H9 (cell line): Measurements from ENCODE around the gene TEX2. TPM values are rescaled to one million over a fixed set of nuclear protein-coding genes. Genes with fewer than 3 reads are reported as not detected.

ENCODE experiments used
- DNase-seq: peaks from one replicate; pipeline ENCODE4 v3.0.0-alpha.2; 2017
- H2AFZ ChIP-seq: one replicate; pipeline ENCODE4 v1.6.1; 2013; ENCODE audit warnings: mild to moderate bottlenecking, low read length, control low read depth, moderate library complexity
- H2AK5ac ChIP-seq: 2 replicates; pipeline ENCODE4 v1.6.1; 2013; ENCODE audit warnings: low read length, control low read depth, mixed read lengths; ENCODE audit not compliant: insufficient read length
- H2BK120ac ChIP-seq: one replicate; pipeline ENCODE4 v1.6.1; 2013; ENCODE audit warnings: low read depth, mild to moderate bottlenecking, low read length, control low read depth, inconsistent platforms; ENCODE audit not compliant: poor library complexity, severe bottlenecking
- H2BK12ac ChIP-seq: 2 replicates; pipeline ENCODE4 v1.6.1; 2013; ENCODE audit warnings: low read length, control low read depth, mixed read lengths, low read depth; ENCODE audit not compliant: insufficient read length
- H2BK15ac ChIP-seq: 2 replicates; pipeline ENCODE4 v1.6.1; 2013; ENCODE audit warnings: low read depth, low read length, control low read depth
- H2BK20ac ChIP-seq: one replicate; pipeline ENCODE4 v1.6.1; 2013; ENCODE audit warnings: low read depth, mild to moderate bottlenecking, low read length, control low read depth, inconsistent platforms; ENCODE audit not compliant: poor library complexity, severe bottlenecking
- H2BK5ac ChIP-seq: 2 replicates; pipeline ENCODE4 v1.6.1; 2013; ENCODE audit warnings: low read length, control low read depth, mixed read lengths; ENCODE audit not compliant: insufficient read length
- H3K14ac ChIP-seq: 2 replicates; pipeline ENCODE4 v1.6.1; 2013; ENCODE audit warnings: low read length, control low read depth; ENCODE audit not compliant: insufficient read depth
- H3K18ac ChIP-seq: 2 replicates; pipeline ENCODE4 v1.6.1; 2013; ENCODE audit warnings: low read depth, mild to moderate bottlenecking, mixed read lengths, low read length, control low read depth; ENCODE audit not compliant: insufficient read length
- H3K23ac ChIP-seq: 2 replicates; pipeline ENCODE4 v1.6.1; 2013; ENCODE audit warnings: low read length, control low read depth, mixed read lengths, low read depth; ENCODE audit not compliant: insufficient read length
- H3K23me2 ChIP-seq: 2 replicates; pipeline ENCODE4 v1.6.1; 2013; ENCODE audit warnings: low read depth, mild to moderate bottlenecking, mixed read lengths, low read length, control low read depth; ENCODE audit not compliant: insufficient read length, poor library complexity, severe bottlenecking
- H3K27ac ChIP-seq: 2 replicates; pipeline ENCODE4 v1.5.1; 2013; ENCODE audit warnings: low read length, control low read depth, mixed read lengths, low read depth; ENCODE audit not compliant: insufficient read length
- H3K27me3 ChIP-seq: 2 replicates; pipeline ENCODE4 v1.6.1; 2013; ENCODE audit warnings: low read length, control low read depth, inconsistent platforms; ENCODE audit not compliant: insufficient read depth
- H3K4ac ChIP-seq: 2 replicates; pipeline ENCODE4 v1.6.1; 2013; ENCODE audit warnings: low read depth, mild to moderate bottlenecking, control low read depth, inconsistent platforms, low read length, moderate library complexity
- H3K4me1 ChIP-seq: 2 replicates; pipeline ENCODE4 v1.6.1; 2013; ENCODE audit warnings: low read length, control low read depth, inconsistent platforms; ENCODE audit not compliant: insufficient read depth
- H3K4me2 ChIP-seq: 2 replicates; pipeline ENCODE4 v1.6.1; 2013; ENCODE audit warnings: low read length, control low read depth, mixed read lengths; ENCODE audit not compliant: insufficient read length, insufficient read depth
- H3K56ac ChIP-seq: 2 replicates; pipeline ENCODE4 v1.6.1; 2013; ENCODE audit warnings: low read depth, mild to moderate bottlenecking, mixed read lengths, low read length, control low read depth; ENCODE audit not compliant: insufficient read length
- H3K79me1 ChIP-seq: 2 replicates; pipeline ENCODE4 v1.6.1; 2013; ENCODE audit warnings: low read depth, mild to moderate bottlenecking, moderate library complexity, low read length, control low read depth, inconsistent platforms; ENCODE audit not compliant: insufficient read depth, poor library complexity, severe bottlenecking
- H3K79me2 ChIP-seq: 2 replicates; pipeline ENCODE4 v1.6.1; 2013; ENCODE audit warnings: low read length, control low read depth, inconsistent platforms; ENCODE audit not compliant: insufficient read depth
- H3K9ac ChIP-seq: 2 replicates; pipeline ENCODE4 v1.6.1; 2013; ENCODE audit warnings: low read length, control low read depth, mixed read lengths; ENCODE audit not compliant: insufficient read length; ENCODE audit errors: extremely low read depth
- H3K9me3 ChIP-seq: one replicate; pipeline ENCODE4 v1.6.1; 2013; ENCODE audit warnings: low read depth, low read length, inconsistent platforms; ENCODE audit not compliant: control insufficient read depth
- H3T11ph ChIP-seq: one replicate; pipeline ENCODE4 v1.6.1; 2013; ENCODE audit warnings: mild to moderate bottlenecking, low read length, control low read depth, inconsistent platforms
- H4K20me1 ChIP-seq: one replicate; pipeline ENCODE4 v1.6.1; 2013; ENCODE audit not compliant: control insufficient read depth, insufficient read length, insufficient read depth
- H4K5ac ChIP-seq: 2 replicates; pipeline ENCODE4 v1.6.1; 2013; ENCODE audit warnings: low read depth, mild to moderate bottlenecking, mixed read lengths, low read length, control low read depth; ENCODE audit not compliant: insufficient read length
- H4K8ac ChIP-seq: replicated peaks from 2 replicates; pipeline ENCODE4 v1.6.1; 2013; ENCODE audit warnings: low read length, control low read depth, mixed read lengths, low read depth; ENCODE audit not compliant: insufficient read length
- H4K91ac ChIP-seq: 2 replicates; pipeline ENCODE4 v1.6.1; 2013; ENCODE audit warnings: low read depth, mild to moderate bottlenecking, moderate library complexity, mixed read lengths, low read length, control low read depth; ENCODE audit not compliant: insufficient read length
- H3K27ac Mint-ChIP-seq, 3 experiments: 2 replicates in 2 of 3; 3 replicates in 1 of 3; pipeline ENCODE4 v1.8.0; 2020 to 2021; ENCODE audit warnings: mixed read lengths in 3 of 3, mild to moderate bottlenecking in 1 of 3, moderate library complexity in 1 of 3
- H3K27me3 Mint-ChIP-seq: 2 replicates; pipeline ENCODE4 v1.8.0; 2021; ENCODE audit warnings: low read depth, mild to moderate bottlenecking, moderate library complexity, mixed read lengths
- H3K36me3 Mint-ChIP-seq, 3 experiments: 2 replicates in 2 of 3; 3 replicates in 1 of 3; pipeline ENCODE4 v1.8.0; 2020 to 2021; ENCODE audit warnings: low read depth in 3 of 3, mixed read lengths in 3 of 3; ENCODE audit not compliant: insufficient read depth in 1 of 3
- H3K4me1 Mint-ChIP-seq, 2 experiments: 2 replicates each; pipeline ENCODE4 v1.8.0; 2020; ENCODE audit warnings: mixed read lengths in 2 of 2
- H3K4me3 Mint-ChIP-seq, 2 experiments: 2 replicates in 1 of 2; 3 replicates in 1 of 2; pipeline ENCODE4 v1.8.0; 2020 to 2021; ENCODE audit warnings: mild to moderate bottlenecking in 2 of 2, mixed read lengths in 2 of 2, moderate library complexity in 1 of 2
- H3K9me3 Mint-ChIP-seq, 2 experiments: 2 replicates in 1 of 2; 3 replicates in 1 of 2; pipeline ENCODE4 v1.8.0; 2020; ENCODE audit warnings: mild to moderate bottlenecking in 2 of 2, mixed read lengths in 2 of 2, moderate library complexity in 1 of 2
- CTCF ChIP-seq: fragments of 200-600 bp; sonication (generic); conservative IDR thresholded peaks from 3 replicates; pipeline ENCODE4 v1.8.0; 2021; ENCODE audit warnings: antibody characterized with exemption, mild to moderate bottlenecking
- WGBS: extraction: QIAGEN DNeasy Blood & Tissue Kit; methylation state at CpG from one replicate; pipeline ENCODE4 v1.1.7; 2013; ENCODE audit warnings: missing lambda C conversion rate, low lambda C conversion rate, mixed read lengths; ENCODE audit not compliant: insufficient read length; ENCODE audit errors: extremely low coverage; 5-methylcytosine and 5-hydroxymethylcytosine counted together
- total RNA-seq: library from RNA; stranded (reverse); gene quantifications from 2 replicates; pipeline ENCODE4 v1.2.1, GENCODE V29; 2021

Gene TEX2
- total RNA-seq, 1 experiment from 2014 or later = 12.2 TPM

- whole genome bisulfite sequencing = no CpG with 5 or more reads among the region's 2 CpGs
- no peaks in the 10 kb centered on the region for H3K27me3 ChIP-seq
- H3K56ac ChIP-seq = no peak overlapping the region
- H3K23me2 ChIP-seq = no peaks in the 10 kb centered on the region
- no peak for DNase-seq
- H3K9ac ChIP-seq = no peak overlapping the region
- H3K4me2 ChIP-seq = no peak overlapping the region
- H3K4me1 ChIP-seq = peaks cover 6% of the 10 kb centered on the region; the same call in 1 of the 2 replicates
- no peak overlapping the region for H2BK120ac ChIP-seq
- H3K14ac ChIP-seq = no peak overlapping the region
- H3T11ph ChIP-seq = no peak overlapping the region
- no peak overlapping the region for H2BK12ac ChIP-seq
- no peak for TF ChIP-seq CTCF
- no peak overlapping the region for H4K8ac ChIP-seq
- no peaks in the 10 kb centered on the region for H3K9me3 ChIP-seq
- H4K20me1 ChIP-seq = no peaks in the 10 kb centered on the region
- H3K4me3 Mint-ChIP-seq = no peak overlapping the region
- no peak overlapping the region for H2BK20ac ChIP-seq
- no peak overlapping the region for H2BK5ac ChIP-seq
- no peak overlapping the region for H2BK15ac ChIP-seq
- H3K36me3 Mint-ChIP-seq = no peaks in the 10 kb centered on the region; a peak in 1 of 7 replicates
- H3K9me3 Mint-ChIP-seq = no peaks in the 10 kb centered on the region
- H3K27ac Mint-ChIP-seq = peak overlapping the region in 2 of 3 experiments; percentile 27 to 74; a peak in 2 of 7 replicates
- H2AFZ ChIP-seq = no peak overlapping the region
- no peak overlapping the region for H3K23ac ChIP-seq
- H3K27ac ChIP-seq = no peak overlapping the region
- no peak overlapping the region for H2AK5ac ChIP-seq
- H3K4me1 Mint-ChIP-seq = peaks cover 19 to 22% of the 10 kb centered on the region in 2 experiments
- no peaks in the 10 kb centered on the region for H3K79me2 ChIP-seq
- no peak overlapping the region for H4K5ac ChIP-seq
- H4K91ac ChIP-seq = no peak overlapping the region
- no peaks in the 10 kb centered on the region for H3K79me1 ChIP-seq
- H3K27me3 Mint-ChIP-seq = no peaks in the 10 kb centered on the region
- no peak overlapping the region for H3K4ac ChIP-seq
- H3K18ac ChIP-seq = no peak overlapping the region
Observed at GRCh38 chr17:64232466-64233262, 30.4 kb downstream of the TEX2 start.
